Tibial nerve (tissue), 3 donors: ENCODE measurements around the gene FNDC1.

Experiments
- CTCF ChIP-seq, 5 experiments: fragments of 200-600 bp in 3 of 5; fragments of 450-650 bp in 2 of 5; sonication (generic) in 3 of 5; IDR thresholded peaks; one replicate each; pipeline ENCODE4 v1.5.1; 2016 to 2019; ENCODE audit warnings: antibody characterized with exemption in 5 of 5, mild to moderate bottlenecking in 3 of 5, moderate library complexity in 2 of 5
- POLR2A ChIP-seq, 2 donors: fragments of 450-650 bp; IDR thresholded peaks; one replicate each; pipeline ENCODE4 v1.6.1; 2017; ENCODE audit warnings: antibody characterized with exemption in 2 of 2, mild to moderate bottlenecking in 2 of 2, moderate library complexity in 2 of 2

- no peak for TF ChIP-seq POLR2A (IDR thresholded peaks at IDR 0.05)
- no peak for TF ChIP-seq CTCF (IDR thresholded peaks at IDR 0.05)
Observed at GRCh38 chr6:159190460-159190859, 21.3 kb downstream of the FNDC1 start.
